Left forelimb (tissue), 1 donor: ENCODE data around the gene OR3A1.
"Not testable (repeated sequence)": the region's sequence is repeated elsewhere in the genome, so short reads cannot be mapped to it uniquely, and the experiment has no call there.

ENCODE experiments used
- DNase-seq: peaks from one replicate; pipeline ENCODE4 v3.0.0-alpha.2; 2018; ENCODE audit warnings: low spot score

The OR3A1 gene, protein sequence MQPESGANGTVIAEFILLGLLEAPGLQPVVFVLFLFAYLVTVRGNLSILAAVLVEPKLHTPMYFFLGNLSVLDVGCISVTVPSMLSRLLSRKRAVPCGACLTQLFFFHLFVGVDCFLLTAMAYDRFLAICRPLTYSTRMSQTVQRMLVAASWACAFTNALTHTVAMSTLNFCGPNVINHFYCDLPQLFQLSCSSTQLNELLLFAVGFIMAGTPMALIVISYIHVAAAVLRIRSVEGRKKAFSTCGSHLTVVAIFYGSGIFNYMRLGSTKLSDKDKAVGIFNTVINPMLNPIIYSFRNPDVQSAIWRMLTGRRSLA

DNA sequence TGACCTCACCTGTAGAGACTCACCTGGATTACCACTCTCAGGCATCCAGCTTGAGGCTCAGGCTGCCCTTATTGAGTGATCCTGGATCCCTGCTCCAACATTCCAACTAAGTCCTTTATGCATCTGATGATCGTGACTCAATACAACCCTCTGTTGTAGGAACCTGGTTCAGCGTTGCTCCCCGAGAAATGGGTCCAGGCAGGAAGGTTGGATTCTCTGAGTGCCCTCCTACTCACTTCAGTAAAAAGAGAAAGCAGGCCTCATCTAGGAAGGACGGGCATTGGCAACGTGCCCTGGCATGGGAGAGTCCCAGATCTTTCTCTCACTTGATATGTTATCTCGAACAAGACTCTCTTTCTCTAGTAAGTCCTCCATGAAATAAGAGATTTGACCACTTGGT is at the start of gene OR3A1:
Gene OR3A1 (minus strand): TSS at position 101 of the 400 bp plus-strand sequence. CDS start 5,778 bp downstream, outside the sequence.
- no peak for DNase-seq

DNA sequence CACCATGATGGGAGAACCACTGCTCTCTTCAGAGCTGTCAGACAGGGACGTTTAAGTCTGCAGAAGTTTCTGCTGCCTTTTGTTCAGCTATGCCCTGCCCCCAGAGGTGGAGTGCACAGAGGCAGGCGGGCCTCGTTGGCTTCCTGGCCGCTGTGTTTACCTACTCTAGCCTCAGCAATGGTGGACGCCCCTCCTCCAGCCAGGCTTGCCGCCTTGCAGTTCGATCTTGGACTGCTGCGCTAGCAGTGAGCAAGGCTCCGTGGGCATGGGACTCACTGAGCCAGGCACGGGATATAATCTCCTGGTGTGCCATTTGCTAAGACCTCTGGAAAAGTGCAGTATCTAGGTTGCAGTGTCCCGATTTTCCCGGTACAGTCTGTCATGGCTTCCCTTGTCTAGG is 44.6 kb upstream of the OR3A1 start:
- not testable (repeated sequence) for DNase-seq

DNA sequence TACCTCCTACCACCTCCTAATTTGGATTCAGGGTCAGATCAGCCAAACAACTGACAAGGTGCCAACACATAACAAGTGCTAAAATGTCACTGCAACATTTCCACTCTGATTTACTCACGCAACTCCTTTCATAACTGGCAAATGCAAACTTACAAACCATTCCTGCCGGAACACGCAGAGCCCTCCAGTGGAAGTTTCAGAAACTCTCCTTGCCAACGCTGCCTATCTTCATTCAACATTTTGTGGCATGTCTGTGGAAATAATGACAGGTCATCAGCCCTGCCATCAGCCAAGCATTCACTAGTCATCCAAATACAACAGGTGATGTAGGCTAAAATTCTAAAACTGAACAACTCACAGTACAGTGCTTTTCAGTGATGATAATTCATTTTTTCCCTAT is 37.7 kb upstream of the OR3A1 start:
- no peak for DNase-seq

DNA sequence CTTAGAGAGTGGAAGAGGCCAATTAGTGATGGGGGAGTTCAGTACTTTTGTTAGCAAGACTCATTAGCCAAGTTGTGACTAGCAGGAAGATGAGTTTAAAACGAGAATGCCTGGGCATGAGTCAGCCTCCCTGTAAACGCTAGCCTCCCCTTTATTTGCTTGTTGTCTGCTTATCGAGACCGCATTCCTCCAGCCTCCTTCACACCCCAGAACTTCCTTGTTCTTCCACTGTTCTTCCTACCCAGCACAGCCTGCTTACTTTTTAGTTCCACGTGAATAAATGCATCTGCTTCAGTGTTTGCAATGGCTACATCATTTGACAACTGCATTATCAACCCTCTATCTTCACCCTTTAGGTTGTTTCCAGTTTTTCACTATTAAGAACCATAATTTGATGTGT is 20.2 kb upstream of the OR3A1 start:
- no peak for DNase-seq

DNA sequence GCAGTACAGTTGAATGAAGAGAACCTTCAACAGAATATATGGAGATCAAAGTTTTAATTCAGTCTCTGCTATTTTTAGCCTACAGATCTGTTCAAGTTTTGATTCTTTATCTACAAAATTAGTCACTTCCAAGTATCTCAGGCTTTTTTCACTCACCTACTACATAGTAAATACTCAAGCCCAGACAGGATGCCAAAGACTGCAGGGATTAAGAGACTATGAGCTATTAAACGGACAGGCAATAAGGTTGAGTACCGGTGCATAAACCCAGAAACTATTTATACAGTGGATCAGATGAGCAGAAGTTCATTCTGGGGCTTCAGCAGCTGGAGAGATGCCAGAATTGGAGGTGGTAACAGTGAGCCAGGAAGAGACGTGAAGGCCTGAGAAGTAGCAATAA is 18.7 kb upstream of the OR3A1 start:
- no peak for DNase-seq

DNA sequence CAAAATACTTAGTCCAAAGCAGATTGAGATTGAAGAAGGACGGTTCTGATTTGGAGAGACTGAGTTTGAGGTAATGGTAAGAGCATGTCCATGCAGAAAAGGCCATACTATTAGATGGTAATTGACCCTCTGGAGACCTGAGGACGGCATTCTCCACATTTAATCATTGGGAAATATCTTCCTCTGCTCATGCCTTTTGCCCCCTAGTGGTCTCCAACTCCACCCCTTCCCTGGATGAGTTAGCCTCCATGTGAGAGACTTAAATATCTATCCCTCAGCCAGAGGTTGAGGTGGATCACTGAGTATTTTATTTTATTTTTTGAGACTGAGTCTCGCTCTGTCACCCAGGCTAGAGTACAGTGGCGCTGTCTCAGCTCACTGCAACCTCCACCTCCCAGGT is 10.4 kb upstream of the OR3A1 start:
- DNase-seq: no peak

DNA sequence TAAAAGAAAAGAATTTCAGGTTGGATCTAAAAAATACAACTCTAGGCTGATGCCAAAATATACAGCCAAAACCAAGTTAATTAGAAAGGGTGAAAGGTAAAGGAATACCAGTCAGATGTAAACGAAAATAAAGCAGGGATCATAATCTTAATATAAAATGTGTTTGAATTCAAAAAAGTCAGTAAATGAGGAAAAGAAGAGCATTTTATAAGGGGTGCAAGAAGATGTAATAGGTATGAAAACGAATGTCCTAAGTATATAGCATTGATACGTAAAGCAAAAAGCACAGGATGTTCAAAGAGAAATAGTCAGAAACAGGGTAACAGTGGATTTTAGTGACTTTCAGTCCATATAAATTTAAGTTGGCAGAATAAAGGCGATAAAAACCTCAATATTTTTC is 2.5 kb downstream of the OR3A1 start:
- DNase-seq: no peak

DNA sequence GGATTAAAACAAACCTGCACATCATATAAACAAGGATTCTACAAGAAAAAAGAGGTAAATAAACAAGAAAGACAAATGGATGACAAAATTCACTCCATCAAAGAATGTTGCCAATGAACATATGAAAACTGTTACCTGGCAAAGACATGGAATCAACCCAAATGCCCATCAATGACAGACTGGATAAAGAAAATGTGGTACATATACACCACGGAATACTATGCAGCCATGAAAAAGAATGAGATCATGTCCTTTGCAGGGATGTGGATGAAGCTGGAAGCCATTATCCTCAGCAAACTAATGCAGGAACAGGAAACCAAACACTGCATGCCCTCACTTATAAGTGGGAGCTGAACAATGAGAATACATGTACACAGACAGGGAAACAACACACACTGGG is 4.6 kb downstream of the OR3A1 start:
- not testable (repeated sequence) for DNase-seq

DNA sequence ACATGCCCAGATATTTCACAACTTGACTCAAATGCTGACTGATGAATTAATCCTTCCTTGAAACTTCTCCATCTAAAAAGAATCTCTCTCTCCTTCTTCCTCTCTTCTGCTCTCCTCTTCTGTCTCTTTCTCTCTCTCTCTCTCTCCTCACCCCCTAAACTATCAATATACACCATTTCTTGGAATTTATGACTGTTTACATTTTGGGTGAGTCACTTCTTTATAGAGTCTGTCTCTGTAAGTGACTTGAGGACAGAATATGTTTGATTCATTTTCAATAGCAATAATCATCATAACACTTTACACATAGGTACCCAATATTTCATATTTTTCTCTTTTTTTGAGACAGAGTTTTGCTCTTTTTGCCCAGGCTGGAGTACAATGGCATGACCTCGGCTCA is 15.3 kb downstream of the OR3A1 start:
- no peak for DNase-seq

DNA sequence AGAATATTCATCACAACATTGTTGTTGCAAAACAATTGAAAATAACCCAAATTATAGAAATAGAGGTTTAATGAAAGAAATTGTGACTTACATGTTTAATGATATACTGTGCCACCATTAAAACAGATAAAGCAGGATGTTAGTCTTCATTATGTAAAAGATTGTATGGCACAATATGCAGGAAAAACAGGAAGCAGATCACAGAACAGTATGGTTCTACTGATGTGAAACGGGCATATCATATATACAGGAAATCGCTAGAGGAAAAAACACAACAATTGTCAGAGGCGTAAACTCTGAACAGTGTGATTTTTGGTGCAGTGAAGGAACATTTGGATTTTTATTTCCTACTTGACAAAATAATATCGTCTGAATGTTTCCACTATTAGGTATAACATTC is 22.0 kb downstream of the OR3A1 start:
- DNase-seq: no peak

DNA sequence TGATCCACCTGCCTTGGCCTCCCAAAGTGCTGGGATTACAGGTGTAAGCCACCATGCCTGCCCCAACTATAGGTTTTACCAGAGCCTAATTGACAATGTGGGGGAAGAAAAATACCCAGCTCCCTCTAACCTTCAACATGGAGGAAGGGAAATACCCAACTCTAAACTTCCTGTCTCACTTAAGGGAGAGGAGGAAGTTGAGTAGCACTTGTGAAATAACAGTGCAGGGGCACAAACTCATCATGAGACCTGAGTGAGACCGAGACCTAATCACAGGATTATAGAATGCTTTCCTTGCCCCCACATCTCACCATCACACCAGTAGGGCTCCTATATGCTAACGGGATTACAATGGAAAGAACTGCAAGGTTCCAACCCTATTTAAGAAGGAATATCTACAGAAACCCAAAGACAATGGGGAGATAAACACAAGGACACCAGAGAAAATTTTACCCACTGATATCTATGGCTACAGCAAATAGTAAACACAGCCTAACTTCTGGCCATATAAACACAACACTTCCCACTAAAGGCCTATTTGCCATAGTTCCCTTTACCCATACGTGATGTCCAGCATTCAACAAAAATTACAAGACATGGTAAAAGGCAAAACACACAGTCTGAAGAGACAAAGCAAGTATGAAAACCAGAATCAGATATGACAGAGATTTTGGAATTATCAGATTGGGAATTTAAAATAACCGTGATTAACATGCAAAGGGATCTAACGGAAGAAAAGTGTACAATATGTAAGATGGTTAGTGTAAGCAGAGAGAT is 26.9 kb downstream of the OR3A1 start:
- no peak for DNase-seq

DNA sequence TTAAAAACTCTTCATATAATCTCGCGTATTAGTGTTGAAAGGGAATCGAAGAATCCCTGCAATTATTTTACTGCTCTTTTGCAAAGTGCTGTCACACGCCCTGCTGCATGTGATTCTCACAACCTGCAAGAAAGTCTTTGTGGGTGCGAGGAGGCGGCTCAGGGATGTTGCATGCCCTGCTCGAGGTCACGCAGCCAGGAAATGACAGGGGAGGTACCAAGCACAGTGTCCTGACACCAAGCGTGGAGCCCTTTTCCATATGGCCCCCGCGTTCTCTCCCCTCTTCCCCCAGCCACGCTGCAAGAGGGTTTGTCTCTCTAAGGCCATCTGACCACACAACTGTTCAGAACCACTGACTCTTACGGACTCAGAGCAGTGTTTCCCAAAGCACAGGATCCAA is 37.6 kb downstream of the OR3A1 start:
- no peak for DNase-seq

DNA sequence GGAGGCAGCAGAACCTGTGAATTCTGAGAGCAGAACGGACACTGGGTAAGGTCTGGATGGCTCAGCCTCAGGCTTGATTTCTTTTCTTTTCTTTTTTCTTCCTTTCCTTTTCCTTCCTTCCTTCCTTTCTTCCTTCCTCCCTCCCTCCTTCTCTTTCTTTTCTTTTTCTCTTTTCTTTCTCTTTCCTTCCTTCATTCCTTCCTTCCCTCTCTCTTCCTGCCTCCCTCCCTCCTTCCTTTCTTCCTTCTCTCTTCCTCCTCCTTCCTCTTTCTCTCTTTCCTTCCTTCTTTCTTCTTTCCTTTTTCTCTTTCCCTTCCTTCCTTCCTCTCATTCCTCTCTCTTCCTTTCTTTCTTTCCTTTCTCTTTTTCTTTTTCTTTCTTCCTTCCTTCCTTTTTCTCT is 38.0 kb downstream of the OR3A1 start:
- no peak for DNase-seq

DNA sequence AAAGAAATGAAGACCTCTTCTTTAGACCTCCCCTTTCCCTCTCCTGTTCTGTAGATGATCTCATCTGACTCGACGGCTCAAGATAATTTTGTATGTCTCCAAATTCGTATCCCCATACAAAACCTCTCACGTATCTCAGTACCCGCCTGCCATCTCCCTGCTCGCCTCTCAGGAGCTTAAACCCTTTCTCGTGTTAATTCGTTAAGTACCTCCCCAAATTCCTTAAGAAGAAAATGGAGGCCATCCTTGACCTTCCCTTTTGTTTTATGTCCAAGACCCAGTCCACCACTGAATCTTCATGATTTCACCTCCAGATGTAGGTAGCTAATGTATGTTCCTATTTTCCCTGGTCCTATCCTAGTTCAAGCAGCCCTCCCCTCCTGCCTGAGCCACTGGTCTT is 41.6 kb downstream of the OR3A1 start:
- no peak for DNase-seq

DNA sequence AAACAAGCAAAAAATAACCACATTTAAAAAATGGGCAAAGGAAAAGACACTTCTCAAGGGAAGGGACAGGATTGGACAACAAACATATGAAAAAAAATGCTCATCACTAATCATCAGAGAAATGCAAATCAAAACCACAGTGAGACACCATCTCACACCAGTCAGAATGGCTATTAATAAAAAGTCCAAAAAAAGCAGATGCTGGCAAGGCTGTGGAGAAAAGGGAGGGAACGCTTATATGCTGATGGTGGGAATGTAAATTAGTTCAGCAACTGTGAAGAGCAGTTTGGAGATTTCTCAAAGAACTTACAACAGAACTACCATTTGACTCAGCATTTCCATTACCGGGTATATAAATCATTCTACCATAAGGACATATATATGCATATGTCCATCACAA is 49.1 kb downstream of the OR3A1 start:
- not testable (repeated sequence) for DNase-seq

DNA sequence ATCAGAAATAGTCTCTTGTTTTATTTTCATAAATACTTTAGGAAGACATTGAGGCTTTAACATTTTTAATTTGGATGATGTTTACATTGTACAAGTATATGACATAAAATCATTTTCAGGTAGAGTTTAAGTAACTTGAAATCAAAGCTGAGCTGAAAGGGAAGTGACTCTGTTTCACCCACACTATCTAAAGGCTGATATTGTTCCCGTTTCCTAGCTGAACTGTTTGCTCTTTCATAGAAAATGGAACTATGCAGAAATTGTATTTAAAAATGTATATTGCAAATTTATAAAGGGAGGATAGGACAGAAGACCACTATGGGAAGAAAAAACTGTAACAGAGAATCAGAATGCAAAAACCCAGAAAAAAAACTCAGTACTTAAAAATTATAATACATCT is 53.3 kb downstream of the OR3A1 start:
- DNase-seq: not testable (repeated sequence)

DNA sequence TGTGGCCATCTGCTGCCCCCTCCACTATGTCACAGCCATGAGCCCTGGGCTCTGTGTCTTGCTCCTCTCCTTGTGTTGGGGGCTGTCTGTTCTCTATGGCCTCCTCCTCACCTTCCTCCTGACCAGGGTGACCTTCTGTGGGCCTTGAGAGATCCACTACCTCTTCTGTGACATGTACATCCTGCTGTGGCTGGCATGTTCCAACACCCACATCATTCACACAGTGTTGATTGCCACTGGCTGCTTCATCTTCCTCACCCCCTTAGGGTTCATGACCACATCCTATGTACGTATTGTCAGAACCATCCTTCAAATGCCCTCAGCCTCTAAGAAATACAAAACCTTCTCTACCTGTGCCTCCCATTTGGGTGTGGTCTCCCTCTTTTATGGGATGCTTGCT is 57.1 kb downstream of the OR3A1 start:
- DNase-seq: not testable (repeated sequence)
